HG02759 (cell line): ENCODE data around the gene C1R.

Experiments
- ATAC-seq: cut with Tn5 transposase; IDR thresholded peaks from one replicate; pipeline ENCODE4 v1.9.1; 2021; ENCODE audit warnings: mild to moderate bottlenecking, moderate library complexity; ENCODE audit not compliant: unreplicated experiment

The C1R gene

GRCh38 chr12:7092229-7092985 is at the start of gene C1R:
Gene C1R (minus strand): TSS chr12:7092445. CDS start chr12:7092388, 57 bp downstream.
- no peak for ATAC-seq

GRCh38 chr12:7141351-7142005 is 49.2 kb upstream of the C1R start:
- no peak for ATAC-seq

GRCh38 chr12:7139200-7139599 is 47.0 kb upstream of the C1R start:
- no peak for ATAC-seq

GRCh38 chr12:7137908-7138307 is 45.7 kb upstream of the C1R start:
- ATAC-seq = no peak

GRCh38 chr12:7136676-7137075 is 44.4 kb upstream of the C1R start:
- no peak for ATAC-seq

GRCh38 chr12:7136071-7136470 is 43.8 kb upstream of the C1R start:
- ATAC-seq = no peak

GRCh38 chr12:7134396-7135166 is 42.3 kb upstream of the C1R start:
- no peak for ATAC-seq

- ATAC-seq = no peak
Measured at GRCh38 chr12:7131502-7131866, 39.2 kb upstream of the C1R start.

GRCh38 chr12:7130701-7131501 is 38.7 kb upstream of the C1R start:
- ATAC-seq = peak; percentile 53

- ATAC-seq = peak; percentile 69
Measured at GRCh38 chr12:7129872-7130691, 37.8 kb upstream of the C1R start, which contains the start of gene CLSTN3. Gene CLSTN3 (plus strand): TSS chr12:7130371. CDS start chr12:7130649, 278 bp downstream.

- ATAC-seq = peak; percentile 2
Measured at GRCh38 chr12:7129287-7129871, 37.1 kb upstream of the C1R start.

- ATAC-seq = no peak
Measured at GRCh38 chr12:7128681-7129286, 36.5 kb upstream of the C1R start, which contains the start of gene RBP5. Gene RBP5 (minus strand): TSS chr12:7128889. CDS start chr12:7128775, 114 bp downstream.

- no peak for ATAC-seq
Measured at GRCh38 chr12:7127916-7128626, 35.8 kb upstream of the C1R start.

- ATAC-seq = no peak
Measured at GRCh38 chr12:7125632-7126227, 33.5 kb upstream of the C1R start.

GRCh38 chr12:7123806-7124522 is 31.7 kb upstream of the C1R start:
- no peak for ATAC-seq

GRCh38 chr12:7122811-7123769 is 30.8 kb upstream of the C1R start:
- ATAC-seq = no peak
